ENCODE results near the gene AMPD3.

Gene AMPD3

DNA sequence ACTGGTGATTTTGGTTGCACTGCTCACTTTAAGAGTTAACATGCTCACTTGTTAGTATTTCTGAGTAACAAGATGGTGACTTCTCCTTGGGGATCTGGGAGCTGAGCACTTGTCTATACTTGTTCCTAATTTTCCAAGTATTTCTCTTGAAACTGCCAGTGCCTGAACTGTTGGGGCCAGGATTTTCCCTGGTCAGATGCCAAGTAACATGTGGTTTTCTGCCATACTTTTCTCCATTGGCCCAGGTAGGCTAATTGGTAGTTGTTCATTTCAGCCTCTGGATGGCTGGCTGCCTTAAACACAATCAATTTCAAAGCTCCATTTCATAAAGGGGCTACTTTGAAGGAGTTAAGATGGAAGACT lies 50.9 kb downstream of the AMPD3 start:
- no peak for DNase-seq

DNA sequence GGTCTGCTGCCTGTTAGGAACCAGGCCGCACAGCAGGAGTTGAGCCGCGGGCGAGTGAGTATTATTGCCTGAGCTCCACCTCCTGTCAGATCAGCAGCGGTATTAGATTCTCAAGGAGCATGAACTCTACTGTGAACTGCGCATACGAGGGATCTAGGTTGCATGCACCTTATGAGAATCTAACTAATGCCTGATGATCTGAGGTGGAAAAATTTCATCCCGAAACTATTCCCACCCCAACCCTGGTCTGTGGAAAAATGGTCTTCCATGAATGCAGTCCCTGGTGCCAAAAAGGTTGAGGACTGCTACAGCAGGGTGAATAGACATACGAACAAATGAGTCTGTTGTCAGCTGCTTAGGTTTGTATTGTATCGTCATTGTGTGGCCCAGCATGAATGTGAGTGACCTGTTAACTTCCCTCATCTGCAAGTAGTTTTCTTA lies 56.1 kb downstream of the AMPD3 start:
- no peak for DNase-seq

DNA sequence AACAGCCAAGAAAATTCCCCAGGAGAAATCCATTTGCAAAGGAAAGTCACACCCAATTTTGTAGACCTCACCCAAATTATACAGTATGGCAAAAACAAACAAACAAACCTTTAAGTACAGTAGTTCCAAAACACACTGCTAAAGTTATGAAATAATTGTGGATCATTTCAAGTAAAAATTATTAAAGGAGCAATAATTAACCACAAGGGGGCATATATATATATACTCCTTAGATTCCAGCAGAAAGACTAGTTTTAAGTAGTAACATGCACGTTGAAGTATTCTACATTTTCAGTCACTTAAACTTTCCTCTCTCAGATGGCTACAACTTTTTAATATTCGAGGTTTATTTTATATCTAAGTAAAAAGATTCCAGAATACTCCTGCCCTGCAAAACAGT lies 59.1 kb downstream of the AMPD3 start:
- no peak for DNase-seq

DNA sequence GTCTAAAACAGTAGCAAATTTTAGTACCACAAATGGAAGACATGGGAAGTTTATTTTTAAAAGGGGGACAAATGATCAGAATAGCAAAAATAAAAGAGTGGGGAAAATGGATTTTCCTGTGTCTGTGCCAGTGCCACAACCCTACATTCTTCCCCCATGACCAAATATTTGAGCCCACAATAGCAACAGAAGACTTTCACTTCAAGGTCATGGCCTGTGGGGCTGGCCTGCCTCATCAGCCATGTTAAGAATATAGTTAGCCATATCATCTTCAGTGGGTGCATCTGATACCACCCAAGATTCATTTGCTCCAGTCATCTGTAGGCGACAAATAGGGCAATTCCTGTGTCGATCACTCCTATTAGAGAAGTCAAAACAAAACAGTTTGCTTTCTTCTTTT lies 59.6 kb downstream of the AMPD3 start:
- DNase-seq: no peak

DNA sequence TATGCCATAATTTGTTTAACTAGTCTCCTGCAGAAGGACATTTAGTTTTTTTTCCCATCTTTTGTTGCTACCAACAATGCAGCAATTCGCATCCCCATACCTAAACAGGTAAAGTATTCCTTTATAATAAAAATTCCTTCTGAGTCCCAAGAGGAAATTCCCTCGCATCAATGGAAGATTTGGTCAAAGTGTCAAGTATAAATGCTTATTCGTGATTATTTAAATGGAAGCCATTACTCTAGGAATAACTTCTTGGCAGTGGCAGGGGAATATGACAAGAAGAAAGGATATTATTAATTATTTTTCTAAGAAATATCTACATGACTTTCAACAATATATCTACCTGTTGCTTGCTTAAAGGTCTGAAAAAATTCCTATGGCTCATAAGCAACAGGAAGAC lies 60.4 kb downstream of the AMPD3 start:
- DNase-seq: no peak

DNA sequence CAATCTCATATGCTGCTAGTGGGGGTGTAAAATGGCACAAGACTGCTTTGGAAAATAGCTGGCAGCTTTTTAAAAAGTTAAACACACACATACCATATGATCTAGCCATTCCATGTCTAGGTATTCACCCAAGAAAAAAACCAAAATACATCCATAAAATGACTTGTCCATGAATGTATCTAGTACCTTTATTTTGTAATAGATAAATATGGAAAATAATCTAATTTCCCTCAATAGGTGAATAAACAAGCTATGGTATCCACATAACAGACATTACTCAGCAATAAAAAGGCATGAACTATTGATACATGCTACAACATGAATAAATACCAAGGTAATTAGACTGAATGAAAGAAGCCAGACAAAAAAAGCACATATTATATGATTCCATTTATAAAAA lies 63.1 kb downstream of the AMPD3 start:
- DNase-seq: no peak

DNA sequence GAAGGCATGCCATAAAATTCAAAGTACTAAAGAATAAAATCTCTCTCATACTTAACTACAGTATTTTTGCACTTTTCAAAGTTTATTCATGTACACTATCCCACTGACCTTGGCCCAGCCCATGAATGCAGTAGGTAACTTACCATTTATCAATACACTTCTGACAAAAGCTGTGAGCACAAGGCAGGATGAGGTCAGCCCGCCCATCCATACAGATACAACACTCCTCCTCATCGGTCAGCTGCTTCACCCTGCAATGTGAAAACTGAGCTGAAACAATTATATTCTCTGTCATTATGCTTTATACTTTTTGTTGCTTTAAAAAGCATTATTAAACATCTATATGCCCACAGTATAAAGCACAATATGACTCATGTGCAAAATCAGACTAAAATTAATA lies 63.8 kb downstream of the AMPD3 start:
- no peak for DNase-seq

DNA sequence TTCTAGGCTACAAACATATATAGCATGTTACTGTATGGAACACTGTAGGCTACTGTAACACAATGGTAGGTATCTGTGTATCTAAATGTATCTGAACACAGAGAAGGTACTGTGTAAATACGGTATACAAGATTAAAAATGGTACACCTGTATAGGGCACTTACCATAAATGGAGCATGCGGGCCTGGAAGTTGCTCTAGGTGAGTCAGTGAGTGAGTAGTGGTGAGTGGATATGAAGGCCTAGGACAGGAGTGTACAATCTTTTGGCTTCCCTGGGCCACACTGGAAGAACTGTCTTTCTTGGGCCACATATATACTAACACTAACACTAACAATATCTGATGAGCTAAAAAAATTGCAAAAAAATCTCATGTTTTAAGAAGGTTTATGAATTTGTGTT lies 64.6 kb downstream of the AMPD3 start:
- no peak for DNase-seq

DNA sequence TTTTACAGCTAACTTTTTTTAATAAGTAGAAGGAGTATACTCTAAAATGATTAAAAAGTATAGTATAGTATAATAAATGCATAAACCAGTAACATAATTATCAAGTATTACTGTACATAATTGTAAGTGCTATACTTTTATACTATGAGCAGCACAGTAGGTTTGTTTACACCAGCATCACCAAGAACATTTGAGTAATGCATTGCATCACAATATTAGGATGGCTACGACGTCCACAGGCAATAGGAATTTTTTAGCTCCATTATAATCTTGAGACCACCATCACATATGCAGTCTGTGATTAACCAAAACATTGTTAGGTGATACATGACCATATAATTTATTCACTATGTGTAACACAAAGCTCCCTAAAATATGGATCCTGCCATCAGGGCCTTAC lies 65.5 kb downstream of the AMPD3 start:
- DNase-seq: no peak

DNA sequence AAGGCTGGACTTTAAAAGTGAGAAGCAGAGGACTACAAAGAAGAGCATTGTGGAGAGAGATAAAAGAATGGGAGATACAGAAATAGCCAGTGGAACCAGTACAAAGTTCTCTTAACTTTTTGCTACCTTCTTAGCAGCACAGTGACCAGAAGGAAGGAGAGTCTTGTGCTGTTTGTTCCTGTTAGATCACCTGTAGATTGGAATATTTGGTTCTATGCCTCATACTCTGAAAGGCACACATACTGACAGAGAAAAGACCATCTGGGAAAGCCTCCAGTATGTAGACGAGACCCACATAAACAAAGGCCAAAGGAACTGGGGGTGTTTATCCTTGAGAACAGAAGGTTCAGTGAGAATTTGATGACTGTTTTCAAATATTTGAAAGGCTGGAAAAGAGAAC lies 67.2 kb downstream of the AMPD3 start:
- no peak for DNase-seq

DNA sequence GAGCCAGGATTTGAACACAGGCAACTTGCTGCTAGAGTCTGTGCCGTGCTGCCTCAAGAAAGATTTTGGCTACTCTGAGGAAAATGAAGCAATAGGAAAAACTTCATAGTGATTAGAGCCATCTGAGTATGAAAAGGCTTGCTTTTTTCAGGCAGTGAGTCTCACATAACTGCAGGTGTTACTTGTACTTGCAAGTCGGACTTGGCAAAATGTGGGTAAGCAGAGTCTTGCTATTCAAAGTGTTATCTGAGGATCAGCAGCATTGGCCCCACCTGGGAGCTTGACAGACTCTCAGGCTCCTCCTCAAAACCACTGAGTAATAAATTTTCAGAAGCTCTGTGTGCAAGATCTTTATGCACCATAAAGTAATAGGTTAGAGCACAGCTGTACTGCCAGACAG lies 67.9 kb downstream of the AMPD3 start:
- no peak for DNase-seq

DNA sequence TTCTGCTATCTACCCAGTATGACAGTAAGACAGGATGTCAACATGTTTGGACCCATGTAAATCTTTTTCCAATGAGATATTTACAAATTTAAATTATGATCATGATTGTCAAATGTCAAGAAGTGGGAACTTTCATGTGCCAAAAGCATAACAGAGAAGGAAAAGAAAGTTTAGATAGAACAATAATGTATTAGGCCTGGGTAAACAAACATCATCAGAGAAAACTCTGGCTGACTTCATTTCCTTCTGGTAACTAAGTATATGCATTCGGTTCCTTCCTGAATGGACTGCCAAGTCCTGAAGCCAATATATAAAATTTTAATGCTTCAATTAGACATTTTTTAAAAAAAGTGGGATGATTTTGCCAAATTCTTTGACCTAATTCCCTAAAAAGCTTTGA lies 69.4 kb downstream of the AMPD3 start:
- DNase-seq: no peak

DNA sequence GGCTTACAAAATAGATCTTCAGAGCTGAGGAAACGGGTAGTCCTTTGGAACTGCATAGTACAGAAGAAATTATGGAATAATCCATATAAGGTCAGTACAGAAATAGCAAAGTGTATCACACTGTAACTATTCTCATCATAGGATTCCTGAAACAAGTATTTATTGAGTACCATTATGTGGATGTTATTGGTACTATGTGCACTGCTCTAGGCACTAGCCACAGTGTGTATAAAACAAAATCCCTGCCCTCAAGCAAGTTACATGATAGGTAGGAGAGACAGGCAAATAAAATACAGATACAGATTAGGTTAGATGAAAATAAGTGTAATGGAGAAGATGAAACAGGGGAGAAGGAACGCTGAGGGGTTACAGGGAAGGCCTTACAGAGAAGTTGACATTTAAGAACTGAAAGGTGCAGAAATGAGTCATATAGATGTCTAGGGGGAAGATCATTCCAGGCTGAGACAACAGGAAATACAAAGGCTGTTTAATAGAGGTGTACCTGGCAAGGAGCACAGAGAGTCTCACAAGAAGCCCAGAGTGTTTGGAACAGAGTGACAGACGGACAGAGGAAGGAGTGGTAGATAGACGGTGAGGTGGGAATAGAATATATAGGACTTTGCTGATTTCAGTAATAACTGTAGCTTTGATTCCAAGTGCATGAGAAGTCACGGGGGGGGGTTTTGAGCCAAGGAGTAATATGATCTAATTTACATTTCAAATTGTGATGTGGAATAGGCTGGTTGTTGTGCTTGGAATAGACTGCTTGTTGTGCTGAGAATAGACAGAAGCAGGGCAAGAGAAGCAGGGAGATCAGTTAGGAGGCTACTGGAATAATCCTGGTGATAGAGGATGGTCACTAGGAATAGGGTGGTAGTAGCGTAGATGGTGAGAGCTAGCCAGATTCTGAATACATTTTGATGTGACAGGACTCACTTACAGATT lies 72.2 kb downstream of the AMPD3 start:
- DNase-seq: no peak

DNA sequence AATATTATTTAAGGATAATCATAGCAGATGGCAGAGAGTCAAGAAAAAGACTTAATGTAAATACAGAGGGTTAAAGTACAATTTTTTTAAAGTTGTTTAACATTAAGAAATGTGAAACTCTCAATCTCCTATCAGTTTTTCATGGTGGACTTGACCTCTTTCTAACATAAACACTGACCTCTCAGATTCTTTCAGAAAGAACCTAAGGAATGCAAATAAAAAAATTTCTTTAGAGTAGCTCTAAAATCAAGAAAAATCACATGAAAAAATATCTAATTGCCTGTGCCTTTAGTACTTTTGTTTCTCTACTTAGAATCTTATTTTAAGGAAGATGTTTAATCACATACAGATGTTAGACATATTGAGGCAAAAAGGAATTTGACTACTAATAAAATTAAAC lies 73.1 kb downstream of the AMPD3 start:
- no peak for DNase-seq

DNA sequence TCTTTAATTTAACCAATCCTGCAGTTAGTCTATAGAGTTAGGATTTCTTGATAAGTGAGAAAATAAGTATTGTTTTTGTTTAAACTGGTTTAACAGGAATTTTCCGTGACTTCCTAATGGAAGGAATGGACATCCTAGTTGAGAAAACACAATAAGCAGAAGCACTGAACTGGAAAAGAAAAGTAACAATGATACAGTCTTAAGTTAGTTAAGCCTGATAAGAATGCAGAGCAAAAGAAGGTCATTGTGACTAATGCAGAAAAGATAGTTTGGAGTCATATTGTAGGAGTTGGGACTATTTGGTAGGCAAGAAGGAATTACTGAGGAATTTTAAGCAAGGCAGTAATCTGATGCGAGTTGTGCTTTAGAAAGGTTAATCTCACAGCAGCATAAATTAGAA lies 74.2 kb downstream of the AMPD3 start:
- DNase-seq: no peak

DNA sequence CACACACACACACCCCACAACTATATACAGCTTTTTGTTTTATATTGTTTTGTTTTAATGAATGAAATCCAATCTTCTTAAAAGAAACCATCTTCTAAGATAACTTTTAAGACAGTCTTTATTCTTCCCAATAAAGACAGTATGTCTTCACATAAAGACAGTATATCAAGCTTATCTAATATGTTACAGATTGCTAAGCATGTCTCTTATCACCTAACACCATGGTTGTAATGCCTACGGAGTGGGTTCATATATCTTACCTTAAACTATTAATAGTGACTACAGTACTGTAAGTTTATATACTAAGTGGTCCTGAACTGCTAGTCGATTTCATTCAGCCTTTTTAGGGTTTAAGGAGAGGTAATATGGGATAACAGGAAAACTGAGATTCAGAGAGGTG lies 77.5 kb downstream of the AMPD3 start:
- DNase-seq: no peak

DNA sequence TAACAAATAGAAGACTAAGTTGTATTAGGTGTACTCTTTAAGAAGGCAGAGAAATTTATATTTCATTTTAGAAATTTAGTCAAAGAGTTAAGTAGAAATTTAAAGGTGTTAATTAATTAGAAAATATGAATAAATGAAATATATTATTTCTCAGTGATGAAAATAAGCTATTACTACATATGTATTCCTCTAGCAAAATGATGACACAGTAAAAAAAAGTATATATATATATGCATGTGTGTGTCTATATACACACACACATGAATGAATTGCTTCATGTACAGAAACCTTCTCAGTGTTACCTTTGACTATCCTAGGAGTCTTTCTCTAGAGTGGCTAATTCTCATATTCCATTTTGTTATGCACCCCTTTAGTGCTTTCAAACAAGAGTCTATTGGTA lies 78.3 kb downstream of the AMPD3 start:
- no peak for DNase-seq

DNA sequence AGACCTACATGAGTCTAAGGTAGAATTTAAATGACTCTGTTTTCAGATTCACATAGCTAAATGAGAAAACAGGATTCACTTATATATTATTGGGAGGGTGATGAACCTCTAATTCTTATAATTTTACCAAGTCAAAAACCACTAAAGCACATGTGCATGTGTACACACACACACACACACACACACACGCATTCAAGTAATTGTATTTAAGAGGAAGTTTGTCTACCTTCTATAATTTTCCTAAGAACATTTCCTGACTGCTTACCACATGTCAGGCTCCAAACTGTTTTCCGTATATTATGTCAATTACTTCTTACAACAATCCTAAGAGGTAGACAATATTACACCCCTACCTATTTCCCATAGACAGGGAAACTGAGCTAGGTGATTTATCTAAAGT lies 79.3 kb downstream of the AMPD3 start:
- DNase-seq: no peak

DNA sequence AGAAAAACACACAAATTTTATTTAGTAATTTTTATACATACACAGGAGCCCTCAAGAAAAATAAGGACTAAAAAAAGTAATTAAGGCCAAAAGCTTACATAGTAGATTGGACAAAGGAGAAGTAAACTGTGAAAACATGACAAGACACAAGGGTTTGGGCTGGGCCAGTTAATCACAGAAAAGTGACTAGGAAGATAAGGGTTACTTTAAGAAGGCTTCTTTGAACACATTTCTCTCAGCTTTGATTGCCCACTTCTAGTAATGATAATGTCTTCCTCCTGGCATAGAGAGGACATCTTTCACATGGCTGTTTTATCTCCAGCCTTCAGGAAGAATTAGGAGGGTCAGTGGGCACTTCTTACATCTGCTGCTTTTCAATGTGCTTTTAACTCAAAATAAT lies 82.5 kb downstream of the AMPD3 start:
- DNase-seq: no peak

DNA sequence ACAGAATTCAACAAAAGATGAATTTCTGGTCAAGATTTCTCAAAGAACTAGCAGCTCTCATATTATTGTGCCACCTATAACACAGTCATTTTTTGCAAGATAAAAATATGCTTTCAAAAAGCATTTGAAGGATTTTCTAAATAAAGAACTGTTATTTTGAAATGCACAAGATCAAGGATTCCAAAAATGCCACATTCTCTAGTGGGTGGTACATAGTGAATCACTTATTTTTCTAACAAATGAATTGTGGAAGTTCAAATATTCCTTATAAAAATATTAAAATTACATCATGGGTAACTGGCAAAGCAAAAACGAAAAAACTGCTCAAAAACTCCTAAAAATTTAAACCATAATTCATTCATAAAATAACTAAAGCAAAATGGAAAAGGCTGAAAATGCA lies 83.9 kb downstream of the AMPD3 start:
- no peak for DNase-seq

DNA sequence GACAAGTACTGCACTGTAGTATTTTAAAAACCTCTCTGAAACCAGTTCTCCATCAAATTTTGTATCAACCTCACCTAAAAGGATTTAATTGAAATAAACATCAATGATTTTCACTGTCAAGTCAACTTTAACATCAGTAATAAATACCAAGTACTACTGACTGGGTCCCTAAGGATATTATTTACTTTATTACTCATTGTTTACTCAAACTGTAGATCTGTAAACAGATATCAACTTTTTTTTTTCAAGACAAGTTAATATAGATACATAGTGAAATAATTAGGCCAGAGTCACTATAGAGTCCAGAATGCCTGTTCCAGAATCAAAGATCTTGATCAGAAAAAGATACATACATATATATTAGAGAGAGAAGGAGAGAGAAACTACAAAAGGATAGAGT lies 84.3 kb downstream of the AMPD3 start:
- no peak for DNase-seq

DNA sequence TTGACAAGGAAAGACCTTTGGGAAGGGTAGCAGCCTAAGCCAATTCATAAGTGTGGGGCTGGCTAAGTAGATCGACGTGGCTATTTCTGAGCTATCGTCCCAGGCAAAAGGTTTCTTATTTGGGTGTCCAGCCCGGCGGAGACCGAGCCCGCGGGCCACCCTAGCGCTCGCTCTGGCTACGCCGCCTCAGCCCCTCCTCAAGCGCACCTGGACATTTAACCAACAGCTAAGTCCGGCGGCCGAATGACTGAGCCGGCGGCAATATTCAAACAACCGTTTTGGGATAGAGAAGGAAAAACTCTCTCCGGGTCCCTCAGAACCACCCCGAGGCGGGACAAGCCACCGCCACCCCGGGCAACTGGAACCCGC lies 85.5 kb downstream of the AMPD3 start:
- DNase-seq: no peak

DNA sequence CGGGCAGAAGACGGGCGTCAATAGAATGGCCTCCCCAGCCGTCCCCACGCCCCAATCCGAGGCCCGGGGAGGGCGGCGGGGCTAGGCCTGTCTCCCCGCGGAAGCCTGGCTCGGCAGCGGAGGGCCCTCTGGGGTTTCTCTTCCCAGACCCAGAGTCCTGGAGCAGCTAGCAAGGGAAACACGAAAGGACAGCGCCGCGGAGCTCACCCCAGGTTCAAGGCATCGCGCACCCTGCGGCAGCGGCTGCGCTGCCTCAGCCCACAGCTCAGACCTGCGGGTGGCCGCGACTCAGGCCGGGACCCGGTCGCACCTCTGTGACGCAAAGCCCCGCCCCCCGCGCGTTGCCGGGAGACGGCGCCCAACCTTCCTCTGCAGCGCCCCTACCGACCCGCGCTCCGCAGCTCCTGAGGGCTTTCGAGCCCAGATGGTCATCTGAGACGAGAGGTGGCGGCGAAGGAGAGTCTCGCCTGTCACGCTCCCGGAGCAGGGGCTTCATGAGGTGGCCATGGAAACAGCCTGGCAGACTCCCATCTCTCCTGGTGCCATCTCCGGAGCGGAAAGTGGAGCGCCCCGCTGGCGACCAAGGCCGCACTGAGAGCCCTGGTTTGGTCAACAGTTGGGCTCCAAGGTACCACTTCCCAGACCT lies 86.0 kb downstream of the AMPD3 start, which contains the start of gene RNF141:
Gene RNF141, minus strand, starts transcription at position 273 of the 646 bp plus-strand sequence. CDS start 7,029 bp downstream, outside the sequence.
- DNase-seq: peak; percentile 94

DNA sequence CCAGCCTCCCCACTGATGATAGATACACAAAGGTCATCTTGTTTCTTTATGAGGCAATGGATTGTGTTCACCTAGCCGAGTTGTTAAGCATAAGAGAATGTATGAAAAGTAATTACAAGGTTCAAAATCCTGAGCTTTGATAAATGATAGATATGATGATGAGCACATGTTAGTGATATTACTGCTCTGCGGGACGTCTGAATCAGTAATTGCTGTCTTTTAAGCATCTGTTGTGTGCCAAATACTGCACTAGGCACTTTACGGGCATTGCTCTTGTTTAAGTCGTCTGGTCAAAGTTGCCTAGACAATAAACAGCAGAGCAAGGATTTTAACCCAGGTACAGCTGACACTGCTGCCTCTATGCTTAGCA lies 86.5 kb downstream of the AMPD3 start:
- no peak for DNase-seq

DNA sequence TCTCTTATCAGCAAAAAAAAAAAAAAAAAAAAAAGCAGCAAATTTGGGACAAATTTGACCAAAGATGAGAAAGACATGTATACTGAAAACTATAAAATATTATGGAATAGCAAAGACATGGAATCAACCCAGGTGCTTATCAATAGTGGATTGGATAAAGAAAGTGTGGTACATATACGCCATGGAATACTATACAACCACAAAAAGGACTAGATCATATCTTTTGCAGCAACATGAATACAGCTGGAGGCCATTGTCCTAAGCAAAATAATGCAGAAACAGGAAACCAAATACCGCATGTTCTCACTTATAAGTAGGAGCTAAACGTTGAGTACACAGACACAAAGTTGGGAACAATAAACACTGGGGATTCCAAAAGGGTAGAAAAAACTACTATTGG lies 87.7 kb downstream of the AMPD3 start:
- no peak for DNase-seq

Data from activated gamma-delta T cell treated with Interleukin-2 at 50 U/mL for 16 hours (primary cell).